DOHH2 (cell line): ENCODE data around the gene LDLRAD4.

Experiments used
- EZH2phosphoT487 ChIP-seq: fragments of 200-600 bp; sonication (generic); IDR thresholded peaks from 2 replicates; pipeline ENCODE4 v1.6.1; 2017; ENCODE audit warnings: borderline replicate concordance, mild to moderate bottlenecking, antibody characterized with exemption, low read length, moderate library complexity, mixed read lengths
- TF ChIP-seq, protein P1 (sequence below): fragments of 200-600 bp; sonication (generic); IDR thresholded peaks from one replicate; pipeline ENCODE4 v1.5.1; 2014; ENCODE audit warnings: antibody characterized with exemption, mild to moderate bottlenecking, low read depth, low read length; ENCODE audit not compliant: poor library complexity, severe bottlenecking

- TF ChIP-seq, protein P1, sequence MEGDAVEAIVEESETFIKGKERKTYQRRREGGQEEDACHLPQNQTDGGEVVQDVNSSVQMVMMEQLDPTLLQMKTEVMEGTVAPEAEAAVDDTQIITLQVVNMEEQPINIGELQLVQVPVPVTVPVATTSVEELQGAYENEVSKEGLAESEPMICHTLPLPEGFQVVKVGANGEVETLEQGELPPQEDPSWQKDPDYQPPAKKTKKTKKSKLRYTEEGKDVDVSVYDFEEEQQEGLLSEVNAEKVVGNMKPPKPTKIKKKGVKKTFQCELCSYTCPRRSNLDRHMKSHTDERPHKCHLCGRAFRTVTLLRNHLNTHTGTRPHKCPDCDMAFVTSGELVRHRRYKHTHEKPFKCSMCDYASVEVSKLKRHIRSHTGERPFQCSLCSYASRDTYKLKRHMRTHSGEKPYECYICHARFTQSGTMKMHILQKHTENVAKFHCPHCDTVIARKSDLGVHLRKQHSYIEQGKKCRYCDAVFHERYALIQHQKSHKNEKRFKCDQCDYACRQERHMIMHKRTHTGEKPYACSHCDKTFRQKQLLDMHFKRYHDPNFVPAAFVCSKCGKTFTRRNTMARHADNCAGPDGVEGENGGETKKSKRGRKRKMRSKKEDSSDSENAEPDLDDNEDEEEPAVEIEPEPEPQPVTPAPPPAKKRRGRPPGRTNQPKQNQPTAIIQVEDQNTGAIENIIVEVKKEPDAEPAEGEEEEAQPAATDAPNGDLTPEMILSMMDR, result no peak
- no peak for TF ChIP-seq EZH2phosphoT487
Observed at GRCh38 chr18:13589316-13589715, 370.8 kb downstream of the LDLRAD4 start.
